ENCODE data around the gene IFT52. TPM values are rescaled to one million over a fixed set of nuclear protein-coding genes. Genes with fewer than 3 reads are reported as not detected.

The IFT52 gene
- polyA plus RNA-seq, 3 donors: 17.6 to 28.1 (median 24.1) TPM

GRCh38 chr20:43680981-43681380 is 90.2 kb downstream of the IFT52 start:
- WGBS (ENCODE audit: insufficient coverage): 100% methylated on average over 4 of the region's 7 CpGs
- TF ChIP-seq CTCF (IDR thresholded peaks at IDR 0.05): no peak
- Histone ChIP-seq H3K9me3 (replicated peaks in 1 of 2; ENCODE audit: control insufficient read depth in 1 of 2, insufficient read depth in 1 of 2, low read length in 2 of 2) (no peaks in the 10 kb centered on the region), H3K4me3 (replicated peaks in 1 of 3; ENCODE audit: low read depth in 2 of 3, low read length in 3 of 3) (no peak overlapping the region), H3K4me2 (replicated peaks; ENCODE audit: extremely low read depth, low read length, poor library complexity, severe bottlenecking) (no peak overlapping the region), H3K27ac (ENCODE audit: low read depth in 1 of 2, low read length in 2 of 2) (no peak overlapping the region), H3K9ac (ENCODE audit: insufficient read depth, low read length, poor library complexity, severe bottlenecking) (no peak overlapping the region), H4K20me1 (ENCODE audit: insufficient read depth, low read length) (no peaks in the 10 kb centered on the region), H3K4me1 (ENCODE audit: control insufficient read depth in 1 of 2, insufficient read depth in 2 of 2, low read length in 2 of 2) (no peaks in the 10 kb centered on the region), H3K79me2 (ENCODE audit: insufficient read depth, low read length) (no peaks in the 10 kb centered on the region), H3K36me3 (replicated peaks in 1 of 2; ENCODE audit: control insufficient read depth in 1 of 2, insufficient read depth in 2 of 2, low read length in 2 of 2) (peaks cover 3 to 9% of the 10 kb centered on the region in 2 donors), H2AFZ (ENCODE audit: insufficient read depth, low read depth, low read length, poor library complexity, severe bottlenecking) (no peak overlapping the region), H3K27me3 (ENCODE audit: control insufficient read depth in 2 of 2, insufficient read depth in 2 of 2, low read length in 2 of 2) (no peaks in the 10 kb centered on the region)
- Mint-ChIP-seq H3K36me3 (peaks cover 29 to 52% of the 10 kb centered on the region in 2 donors), H3K4me3 (no peak overlapping the region), H3K27ac (peak overlapping the region in 1 of 7 donors; percentile 60), H3K9me3 (peaks cover 0 to 1% (median 0%) of the 10 kb centered on the region in 7 donors), H3K4me1 (peaks cover 1% of the 10 kb centered on the region), H3K27me3 (ENCODE audit: low read depth in 3 of 3) (no peaks in the 10 kb centered on the region)
- intact Hi-C loops (cut with micrococcal nuclease): no loop called here
- no peak for DNase-seq

GRCh38 chr20:43681468-43681942 is 90.8 kb downstream of the IFT52 start:
- H3K27me3 Mint-ChIP-seq (ENCODE audit: low read depth in 3 of 3): no peaks in the 10 kb centered on the region
- peaks cover 26 to 52% of the 10 kb centered on the region in 2 donors for H3K36me3 Mint-ChIP-seq
- Histone ChIP-seq H3K36me3 (replicated peaks in 1 of 2; ENCODE audit: control insufficient read depth in 1 of 2, insufficient read depth in 2 of 2, low read length in 2 of 2) (peaks cover 3 to 5% of the 10 kb centered on the region in 2 donors), H3K27ac (ENCODE audit: low read depth in 1 of 2, low read length in 2 of 2) (no peak overlapping the region), H3K4me1 (ENCODE audit: control insufficient read depth in 1 of 2, insufficient read depth in 2 of 2, low read length in 2 of 2) (no peaks in the 10 kb centered on the region), H3K79me2 (ENCODE audit: insufficient read depth, low read length) (no peaks in the 10 kb centered on the region), H3K4me2 (replicated peaks; ENCODE audit: extremely low read depth, low read length, poor library complexity, severe bottlenecking) (no peak overlapping the region), H3K4me3 (replicated peaks in 1 of 3; ENCODE audit: low read depth in 2 of 3, low read length in 3 of 3) (no peak overlapping the region), H3K27me3 (ENCODE audit: control insufficient read depth in 2 of 2, insufficient read depth in 2 of 2, low read length in 2 of 2) (no peaks in the 10 kb centered on the region), H3K9ac (ENCODE audit: insufficient read depth, low read length, poor library complexity, severe bottlenecking) (no peak overlapping the region), H3K9me3 (replicated peaks in 1 of 2; ENCODE audit: control insufficient read depth in 1 of 2, insufficient read depth in 1 of 2, low read length in 2 of 2) (no peaks in the 10 kb centered on the region), H2AFZ (ENCODE audit: insufficient read depth, low read depth, low read length, poor library complexity, severe bottlenecking) (no peak overlapping the region), H4K20me1 (ENCODE audit: insufficient read depth, low read length) (no peaks in the 10 kb centered on the region)
- 95% methylated on average over 7 of the region's 8 CpGs for WGBS (ENCODE audit: insufficient coverage)
- H3K27ac Mint-ChIP-seq: peak overlapping the region in 4 of 7 donors; percentile 3 to 61 (median 44)
- DNase-seq: no peak
- TF ChIP-seq CTCF (IDR thresholded peaks at IDR 0.05): no peak
- intact Hi-C loops (cut with micrococcal nuclease): no loop called here
- no peak overlapping the region for H3K4me3 Mint-ChIP-seq
- peaks cover 1% of the 10 kb centered on the region for H3K4me1 Mint-ChIP-seq
- peaks cover 0 to 1% (median 0%) of the 10 kb centered on the region in 7 donors for H3K9me3 Mint-ChIP-seq

All from CD14-positive monocyte (primary cell).